Activated T-cell treated with anti-CD3 and anti-CD28 coated beads, Interleukin-2, amount 50 U/mL, for 1 hour (primary cell): ENCODE data around the gene UQCRFS1.
"Not testable (repeated sequence)": the region's sequence is repeated elsewhere in the genome, so short reads cannot be mapped to it uniquely, and the experiment has no call there.

Experiments used
- DNase-seq: peaks from one replicate; pipeline ENCODE4 v3.0.0-alpha.2; 2020

Gene UQCRFS1

GRCh38 chr19:29212356-29212647, 649 bp downstream of the UQCRFS1 start:
- no peak for DNase-seq

- no peak for DNase-seq
Observed at GRCh38 chr19:29211562-29212355, 1.2 kb downstream of the UQCRFS1 start.

GRCh38 chr19:29211041-29211440, 1.9 kb downstream of the UQCRFS1 start:
- not testable (repeated sequence) for DNase-seq

GRCh38 chr19:29210502-29210901, 2.4 kb downstream of the UQCRFS1 start:
- DNase-seq, result not testable (repeated sequence)

GRCh38 chr19:29207403-29208187, 5.4 kb downstream of the UQCRFS1 start:
- not testable (repeated sequence) for DNase-seq

- no peak for DNase-seq
Observed at GRCh38 chr19:29206453-29206852, 6.5 kb downstream of the UQCRFS1 start.

GRCh38 chr19:29202281-29202680, 10.7 kb downstream of the UQCRFS1 start:
- no peak for DNase-seq

GRCh38 chr19:29201855-29202254, 11.1 kb downstream of the UQCRFS1 start:
- DNase-seq, result no peak

- DNase-seq, result no peak
Observed at GRCh38 chr19:29194658-29195057, 18.3 kb downstream of the UQCRFS1 start.

GRCh38 chr19:29193155-29193554, 19.8 kb downstream of the UQCRFS1 start:
- no peak for DNase-seq

GRCh38 chr19:29191005-29191404, 21.9 kb downstream of the UQCRFS1 start:
- no peak for DNase-seq

GRCh38 chr19:29189033-29189360, 24.0 kb downstream of the UQCRFS1 start:
- no peak for DNase-seq

- no peak for DNase-seq
Observed at GRCh38 chr19:29188289-29189032, 24.5 kb downstream of the UQCRFS1 start.

GRCh38 chr19:29187676-29188075, 25.3 kb downstream of the UQCRFS1 start:
- no peak for DNase-seq

- no peak for DNase-seq
Observed at GRCh38 chr19:29185427-29185826, 27.5 kb downstream of the UQCRFS1 start.

- no peak for DNase-seq
Observed at GRCh38 chr19:29176981-29177754, 35.8 kb downstream of the UQCRFS1 start.

- no peak for DNase-seq
Observed at GRCh38 chr19:29173896-29174295, 39.1 kb downstream of the UQCRFS1 start.

- no peak for DNase-seq
Observed at GRCh38 chr19:29172302-29172701, 40.6 kb downstream of the UQCRFS1 start.

GRCh38 chr19:29171525-29171924, 41.4 kb downstream of the UQCRFS1 start:
- no peak for DNase-seq

- DNase-seq, result no peak
Observed at GRCh38 chr19:29170554-29170953, 42.4 kb downstream of the UQCRFS1 start.

- no peak for DNase-seq
Observed at GRCh38 chr19:29162694-29163093, 50.3 kb downstream of the UQCRFS1 start.

GRCh38 chr19:29155683-29156082, 57.3 kb downstream of the UQCRFS1 start:
- DNase-seq, result no peak
